ENCODE measurements around the gene TUBB2A.
"Not testable (repeated sequence)": the region's sequence is repeated elsewhere in the genome, so short reads cannot be mapped to it uniquely, and the experiment has no call there.

The TUBB2A gene

DNA sequence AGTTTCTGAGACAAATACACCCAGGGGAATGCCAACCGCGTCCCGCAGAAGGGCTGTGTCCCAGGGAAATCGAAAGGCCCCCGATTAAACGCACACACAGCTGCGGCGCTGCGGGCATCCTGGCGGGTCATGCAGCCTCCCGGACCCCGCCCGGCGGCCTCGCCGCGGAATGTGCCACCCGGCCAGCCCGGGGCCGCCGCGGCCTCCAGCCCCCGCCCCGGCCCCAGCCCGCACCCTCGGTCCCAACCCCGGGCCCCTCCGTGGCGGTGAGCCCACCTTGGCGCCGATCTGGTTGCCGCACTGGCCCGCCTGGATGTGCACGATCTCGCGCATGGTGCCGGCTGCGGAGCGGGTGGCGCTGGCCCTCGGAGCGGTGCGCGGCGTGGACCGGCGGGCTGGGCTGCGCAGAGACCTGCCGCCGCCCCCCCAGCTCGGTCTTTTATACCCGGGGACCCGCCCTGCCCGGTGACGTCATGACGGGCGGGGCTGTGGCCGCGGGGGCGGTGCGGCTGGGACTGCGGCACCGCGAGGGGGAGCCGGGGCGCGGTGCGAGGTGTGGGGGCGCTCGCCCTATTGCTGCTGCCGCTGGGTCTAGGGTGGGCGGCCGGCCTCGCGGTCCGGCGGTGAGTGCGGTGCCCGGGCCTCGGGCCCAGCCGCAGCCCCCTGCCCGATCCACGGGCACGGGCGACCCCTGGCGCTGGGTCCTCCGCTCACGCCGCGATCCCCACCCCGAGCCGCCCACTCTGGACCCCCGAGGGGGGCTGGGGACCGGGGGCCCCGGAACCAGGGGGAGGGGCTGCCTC, at the start of gene TUBB2A:
TUBB2A (minus strand) TSS at position 414 of the 803 bp plus-strand sequence; CDS start at position 333, 81 bp downstream.
- DNase-seq: peak; percentile 83

DNA sequence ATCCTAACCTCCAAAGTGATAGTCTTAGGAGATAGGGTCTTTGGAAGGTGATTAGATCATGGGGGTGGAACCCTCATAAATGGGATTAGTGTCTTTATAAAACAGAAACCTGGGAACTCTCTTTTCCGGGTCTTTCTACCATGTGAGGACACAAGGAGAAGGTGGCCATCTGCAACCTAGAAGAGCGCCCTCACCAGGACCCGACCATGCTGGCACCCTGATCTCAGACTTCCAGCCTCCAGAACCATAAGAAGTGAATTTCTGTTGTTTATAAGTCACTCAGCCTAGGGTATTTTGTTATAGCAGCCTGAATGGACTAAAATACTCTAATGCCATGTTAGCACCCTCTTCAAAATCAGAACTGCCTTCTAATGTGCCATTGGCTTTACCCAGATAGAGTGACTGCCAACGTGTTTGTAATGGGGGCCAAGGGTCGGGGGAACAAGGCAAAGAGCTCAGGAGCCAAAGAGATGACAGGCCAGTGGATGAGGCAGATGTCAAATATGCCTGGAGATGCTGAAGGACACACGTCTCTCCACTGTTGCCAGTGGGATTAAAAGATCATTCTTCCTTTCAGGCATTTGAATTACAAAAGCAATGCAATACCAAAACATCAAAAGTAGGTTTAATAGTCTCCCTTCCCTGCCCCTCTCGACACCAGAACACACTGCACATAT, 49.1 kb upstream of the TUBB2A start:
- no peak for DNase-seq

DNA sequence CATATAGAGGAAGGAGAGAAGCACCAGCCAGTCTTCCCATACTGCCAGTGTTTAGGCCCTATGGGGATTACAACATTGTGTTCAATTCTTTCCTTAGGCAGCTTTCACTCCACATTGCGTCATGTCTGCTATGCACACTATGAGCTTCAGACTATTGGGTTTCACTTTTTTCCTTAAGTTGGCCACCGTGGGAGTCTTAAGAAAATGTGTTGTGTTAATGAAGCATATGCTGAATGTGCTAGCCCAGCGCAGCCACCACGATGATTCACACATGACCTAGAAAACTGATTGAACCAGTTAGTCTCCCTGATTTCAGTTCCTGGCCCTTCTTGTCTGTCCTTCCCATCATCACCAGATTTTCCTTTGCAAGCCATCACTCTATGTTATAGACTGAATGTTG, 48.6 kb upstream of the TUBB2A start:
- peak; percentile 95 for DNase-seq

DNA sequence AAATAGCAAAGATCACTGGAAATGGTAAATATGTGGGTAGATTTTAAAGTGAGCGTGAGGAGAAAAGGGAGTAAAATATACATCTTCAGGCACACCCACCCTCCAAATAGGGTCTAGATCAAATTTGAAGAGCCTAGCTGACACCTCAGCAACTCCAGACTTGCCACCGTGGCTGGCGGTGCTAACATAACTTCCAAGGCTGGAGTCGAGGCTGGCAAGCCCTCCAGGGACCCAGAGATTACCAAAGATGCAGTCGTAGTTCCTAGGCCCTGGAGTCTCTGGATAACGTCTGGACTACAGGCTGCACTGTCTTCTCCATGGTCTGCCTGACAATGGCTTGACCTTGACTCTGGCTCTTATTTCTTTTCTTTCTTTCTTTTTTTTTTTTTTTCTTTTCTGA, 47.6 kb upstream of the TUBB2A start:
- DNase-seq: no peak

DNA sequence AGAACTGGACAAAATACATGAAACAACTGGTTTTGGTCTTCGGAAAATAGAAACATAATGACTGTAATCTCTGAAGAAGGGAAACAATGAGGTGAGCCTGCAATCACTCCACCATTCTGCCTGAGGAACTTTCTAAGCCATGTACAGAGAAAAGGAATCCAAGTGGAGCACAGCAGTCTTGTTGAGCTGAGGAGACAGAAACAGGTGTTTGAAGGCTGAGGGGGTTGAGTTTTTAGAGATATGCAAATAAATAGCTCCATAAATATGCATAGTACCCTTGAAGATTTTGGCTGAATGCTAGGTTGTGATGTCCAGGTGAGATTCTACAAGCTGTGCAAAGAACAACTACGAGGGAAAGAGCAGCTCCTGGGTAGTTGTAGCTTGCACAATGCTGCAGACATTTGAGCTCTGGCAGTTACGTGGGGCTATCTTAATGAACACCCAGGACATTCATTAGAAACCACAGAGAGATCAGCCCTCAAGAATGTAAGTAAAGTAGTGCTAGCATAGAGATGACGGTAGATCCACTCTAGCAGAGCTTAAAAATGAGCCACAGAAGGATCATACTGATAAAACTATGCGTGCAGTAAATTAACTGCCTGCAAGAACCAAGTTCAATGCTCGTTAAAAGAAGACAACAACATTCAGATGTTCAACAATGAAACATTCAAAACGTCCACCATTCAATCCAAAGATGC, 45.8 kb upstream of the TUBB2A start:
- DNase-seq: no peak

DNA sequence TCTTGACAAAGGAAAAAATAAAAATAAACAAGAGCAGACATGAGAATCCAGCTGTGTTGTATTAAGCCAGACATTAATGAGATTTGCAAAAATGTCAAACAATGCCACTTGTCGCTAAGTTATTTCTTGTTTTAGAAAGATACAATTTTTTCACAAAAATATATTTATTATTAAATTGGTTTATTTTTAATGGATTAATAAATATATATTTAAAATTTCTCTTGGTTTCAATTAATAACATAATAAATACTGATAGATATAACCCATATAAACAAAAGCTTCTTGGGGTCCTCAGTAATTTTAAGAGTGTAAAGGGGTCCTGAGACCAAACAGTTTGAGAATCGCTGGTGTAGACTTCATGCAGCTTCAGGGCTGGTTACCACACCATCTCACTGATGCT, 44.0 kb upstream of the TUBB2A start:
- no peak for DNase-seq

DNA sequence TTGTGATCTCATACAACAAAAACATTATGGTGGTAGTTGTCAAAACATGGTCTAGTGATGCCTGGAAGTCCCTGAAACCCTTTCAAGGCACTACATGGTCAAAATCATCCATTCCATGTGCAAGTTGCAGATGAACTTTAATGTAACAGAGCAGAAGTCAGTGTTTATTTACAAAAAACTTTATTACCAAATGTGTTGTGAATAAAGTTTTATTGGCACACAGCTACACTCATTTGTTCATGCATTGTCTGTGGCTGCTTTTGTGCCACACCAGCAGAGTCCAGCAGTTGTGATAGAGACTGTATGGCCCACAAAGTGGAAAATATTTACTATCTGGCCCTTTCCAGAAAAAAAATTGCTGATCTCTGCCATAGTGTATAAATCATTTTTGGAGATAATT, 43.3 kb upstream of the TUBB2A start:
- no peak for DNase-seq

DNA sequence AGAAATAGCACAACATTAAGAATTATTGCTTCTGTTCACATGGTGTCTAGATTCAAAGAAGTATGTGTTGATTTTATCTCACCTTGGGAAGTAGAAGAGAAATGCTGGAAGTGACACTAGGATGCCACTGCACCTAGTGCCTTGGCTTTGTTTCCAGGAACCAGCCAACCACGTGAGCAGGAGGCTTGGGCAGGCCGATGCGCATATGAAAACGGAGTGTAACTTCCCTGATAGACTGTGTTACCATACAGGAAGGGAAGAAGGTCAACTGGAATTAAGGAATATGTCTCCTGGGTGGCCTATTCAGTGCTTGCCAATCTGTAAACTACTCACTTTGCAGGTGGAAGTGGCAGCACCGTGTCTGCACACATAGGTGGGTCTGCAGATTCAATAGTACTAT, 42.0 kb upstream of the TUBB2A start:
- DNase-seq: no peak

DNA sequence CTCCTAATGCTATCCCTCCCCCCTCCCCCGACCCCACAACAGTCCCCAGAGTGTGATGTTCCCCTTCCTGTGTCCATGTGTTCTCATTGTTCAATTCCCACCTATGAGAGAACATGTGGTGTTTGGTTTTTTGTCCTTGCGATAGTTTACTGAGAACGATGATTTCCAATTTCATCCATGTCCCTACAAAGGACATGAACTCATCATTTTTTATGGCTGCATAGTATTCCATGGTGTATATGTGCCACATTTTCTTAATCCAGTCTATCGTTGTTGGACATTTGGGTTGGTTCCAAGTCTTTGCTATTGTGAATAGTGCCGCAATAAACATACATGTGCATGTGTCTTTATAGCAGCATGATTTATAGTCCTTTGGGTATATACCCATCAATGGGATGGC, 40.4 kb upstream of the TUBB2A start:
- not testable (repeated sequence) for DNase-seq

DNA sequence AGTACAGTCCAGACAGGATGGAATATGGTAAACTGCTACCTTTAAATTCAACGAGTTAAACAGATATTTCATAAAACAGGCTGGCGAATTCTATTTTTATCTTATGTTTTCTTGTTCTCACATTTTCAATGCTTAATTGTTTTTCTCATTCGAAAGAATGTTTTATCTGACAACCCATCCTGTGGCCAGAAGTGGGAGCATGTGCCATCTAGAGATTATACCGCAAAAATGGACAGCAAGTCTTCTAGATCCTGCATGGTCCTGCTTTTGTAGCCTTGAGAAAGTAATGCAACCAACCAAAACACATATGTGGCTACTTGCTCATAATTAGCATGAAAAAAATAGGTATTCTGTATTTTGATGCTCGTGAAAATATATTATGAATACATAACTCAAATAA, 39.4 kb upstream of the TUBB2A start:
- no peak for DNase-seq

DNA sequence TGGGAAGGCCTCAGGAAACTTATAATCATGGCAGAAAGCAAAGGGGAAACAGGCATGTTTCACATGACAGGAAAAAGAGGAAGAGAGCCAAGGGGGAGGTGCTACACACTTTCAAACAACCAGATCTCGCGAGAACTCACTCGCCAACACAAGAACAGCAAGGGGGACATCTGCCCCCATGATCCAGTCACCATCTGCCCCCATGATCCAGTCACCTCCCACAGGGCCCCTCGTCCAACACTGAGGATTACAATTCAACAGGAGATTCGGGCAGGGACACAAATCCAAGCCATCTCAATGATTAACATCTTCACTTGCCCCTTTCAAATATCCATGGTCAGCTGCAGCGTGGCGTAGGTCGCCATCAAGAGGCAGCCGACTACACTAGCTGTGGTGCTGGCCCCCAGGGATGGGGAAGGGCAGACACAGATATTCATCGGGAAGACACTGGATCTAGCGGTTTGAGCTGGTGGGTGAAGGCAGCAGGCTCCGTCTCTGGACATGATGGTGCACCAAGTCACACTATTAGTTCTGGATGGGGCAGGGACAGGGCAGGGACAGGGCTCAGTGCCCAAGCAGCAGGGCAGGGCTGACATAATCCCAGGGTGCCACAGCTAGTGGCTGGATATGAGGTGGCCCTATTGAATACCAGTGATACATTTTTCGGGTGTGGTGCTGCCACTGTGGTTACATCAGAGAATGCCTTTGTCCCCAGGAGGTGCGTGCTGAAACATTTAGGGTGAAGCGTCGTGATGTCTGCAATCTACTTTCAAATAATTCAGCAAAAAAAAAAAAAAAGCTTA, 38.6 kb upstream of the TUBB2A start:
- DNase-seq: no peak

DNA sequence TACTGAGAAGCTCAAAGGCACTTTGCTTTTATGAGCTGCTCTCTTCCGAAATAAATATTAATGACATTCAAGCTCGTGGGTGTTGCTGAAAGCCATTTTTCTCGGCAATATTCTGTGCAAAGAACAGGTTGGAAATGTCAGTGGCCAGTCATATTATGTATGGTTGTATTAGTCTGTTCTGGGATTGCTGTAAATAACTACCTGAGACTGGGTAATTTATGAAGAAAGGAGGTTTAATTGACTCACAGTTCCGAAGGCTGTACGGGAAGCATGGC, 38.0 kb upstream of the TUBB2A start:
- no peak for DNase-seq

DNA sequence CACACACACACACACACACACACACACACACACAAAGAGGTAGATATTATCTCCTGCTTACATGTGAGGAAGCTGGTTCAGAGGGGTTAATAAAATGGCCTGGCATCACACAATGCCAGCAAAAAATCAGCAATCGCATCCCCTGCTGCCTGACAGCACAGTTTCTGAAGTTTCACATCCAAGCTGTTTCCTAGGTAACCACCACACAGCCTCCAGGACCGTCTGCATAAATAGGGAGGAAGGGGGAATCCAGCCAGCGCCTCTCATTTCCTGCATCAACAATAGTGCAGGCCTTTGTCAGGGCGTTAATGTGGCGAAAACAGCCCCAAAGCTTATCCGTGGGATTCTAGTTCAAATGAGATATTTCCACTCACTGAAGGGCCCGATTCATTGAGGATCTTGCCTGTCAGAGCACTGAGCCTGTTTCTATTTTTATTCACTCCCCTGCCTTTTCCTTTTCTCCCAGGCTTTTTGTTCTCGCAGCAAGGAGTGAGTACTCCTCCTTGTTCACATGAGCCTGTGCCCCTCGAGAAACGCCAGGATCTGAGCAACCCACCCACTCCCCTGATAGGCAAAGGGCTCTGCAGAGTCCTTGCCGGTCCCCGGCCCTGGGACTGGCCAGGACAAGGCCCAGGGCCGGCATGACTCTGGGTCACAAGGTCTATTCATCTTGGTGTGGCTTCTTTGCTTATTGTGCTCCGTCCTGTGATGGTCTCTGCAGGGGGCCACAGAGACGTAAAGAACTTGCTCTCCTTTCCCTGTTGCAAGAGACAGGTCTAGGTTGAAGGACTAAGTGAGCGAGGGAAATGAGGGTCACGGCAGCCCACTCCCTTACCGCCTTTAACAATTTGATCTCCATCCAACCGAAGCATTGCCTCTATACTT, 37.4 kb upstream of the TUBB2A start:
- no peak for DNase-seq

DNA sequence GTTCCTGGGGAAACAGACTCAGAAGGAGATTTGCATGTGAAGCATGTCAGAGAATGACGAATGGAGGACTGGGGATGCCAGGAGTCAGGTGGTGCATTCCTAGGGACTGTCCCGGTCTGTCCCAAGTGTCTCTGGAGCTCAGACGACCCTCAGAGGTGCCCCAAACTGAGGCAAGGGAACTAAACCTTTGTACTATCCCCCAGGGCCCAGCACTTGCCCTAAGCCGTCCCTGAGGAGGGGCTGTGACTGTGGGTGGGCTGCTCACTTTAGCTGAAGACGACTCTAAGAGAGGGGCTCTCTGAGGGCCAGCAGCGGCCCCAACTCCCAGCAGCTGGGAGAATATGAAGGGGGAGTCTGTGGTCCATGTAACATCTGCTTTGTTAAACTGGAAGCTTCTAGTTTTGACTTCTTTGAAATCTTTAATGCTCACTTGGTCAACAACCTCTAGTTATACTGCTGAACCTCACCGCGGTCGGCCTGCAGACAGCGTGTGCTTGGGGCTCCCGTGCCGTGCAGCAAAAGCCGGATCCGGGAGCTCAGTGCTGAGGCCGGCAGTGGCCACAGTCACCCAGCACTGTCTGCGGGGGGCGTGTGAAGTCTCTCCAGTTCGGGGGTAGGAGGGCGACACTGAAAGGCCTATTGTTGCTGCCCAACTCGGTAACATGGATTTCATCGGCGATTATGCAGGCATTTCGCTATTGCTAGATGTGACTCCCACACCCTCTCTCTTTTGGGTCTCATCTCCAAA, 35.9 kb upstream of the TUBB2A start:
- DNase-seq: no peak

DNA sequence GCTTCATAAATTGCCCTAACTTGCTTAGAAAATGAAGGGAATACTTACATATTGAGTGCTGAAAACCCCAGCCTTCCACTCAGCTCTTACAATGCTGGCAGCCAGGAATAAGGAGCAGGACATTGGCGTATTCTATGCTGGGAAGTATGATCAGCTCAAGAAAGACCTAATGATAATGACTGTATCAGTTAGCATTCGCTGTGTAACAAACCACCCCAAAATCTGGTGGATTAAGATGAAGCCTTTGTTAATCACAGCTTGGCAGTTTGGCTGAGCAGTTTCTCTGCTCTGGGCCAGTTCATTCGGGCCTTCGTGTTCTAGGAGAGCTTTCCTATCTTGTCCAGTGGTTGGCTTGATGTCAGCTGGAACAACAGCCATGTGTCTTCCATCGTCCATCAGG, 33.4 kb upstream of the TUBB2A start:
- no peak for DNase-seq

DNA sequence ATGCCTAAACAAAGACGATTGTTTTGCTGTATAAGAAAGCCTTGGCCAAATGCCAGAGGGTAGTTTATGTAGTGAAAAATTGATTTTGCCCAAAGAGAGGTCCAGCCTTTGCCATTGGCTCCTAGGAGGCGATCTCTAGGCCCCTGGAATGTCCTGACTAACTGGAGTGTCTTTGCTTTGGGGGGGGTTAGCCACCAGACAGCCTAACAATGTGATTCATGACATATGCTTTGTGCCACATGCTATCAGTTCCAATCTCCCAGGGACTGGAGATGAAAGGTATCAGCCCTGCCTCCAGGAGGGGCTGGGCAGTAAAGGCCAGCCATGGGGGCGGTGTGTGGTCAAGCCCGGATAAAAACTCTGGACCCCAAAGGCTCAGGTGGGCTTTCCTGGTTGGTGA, 32.7 kb upstream of the TUBB2A start:
- no peak for DNase-seq

DNA sequence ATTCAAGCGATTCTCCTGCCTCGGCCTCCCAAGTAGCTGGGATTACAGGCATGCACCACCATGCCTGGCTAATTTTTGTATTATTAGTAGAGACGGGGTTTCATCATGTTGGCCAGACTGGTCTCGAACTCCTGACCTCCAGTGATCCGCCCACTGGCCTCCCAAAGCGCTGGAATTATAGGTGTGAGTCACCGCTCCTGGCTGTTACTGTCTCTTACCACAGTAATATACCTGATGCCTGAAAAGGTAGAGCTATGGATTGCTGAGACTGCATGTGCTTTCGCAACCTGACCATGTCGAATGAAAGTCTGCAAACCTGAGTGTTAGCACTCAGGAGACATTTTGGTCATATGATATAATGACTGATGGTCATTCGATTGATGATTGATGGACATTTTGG, 31.8 kb upstream of the TUBB2A start:
- not testable (repeated sequence) for DNase-seq

DNA sequence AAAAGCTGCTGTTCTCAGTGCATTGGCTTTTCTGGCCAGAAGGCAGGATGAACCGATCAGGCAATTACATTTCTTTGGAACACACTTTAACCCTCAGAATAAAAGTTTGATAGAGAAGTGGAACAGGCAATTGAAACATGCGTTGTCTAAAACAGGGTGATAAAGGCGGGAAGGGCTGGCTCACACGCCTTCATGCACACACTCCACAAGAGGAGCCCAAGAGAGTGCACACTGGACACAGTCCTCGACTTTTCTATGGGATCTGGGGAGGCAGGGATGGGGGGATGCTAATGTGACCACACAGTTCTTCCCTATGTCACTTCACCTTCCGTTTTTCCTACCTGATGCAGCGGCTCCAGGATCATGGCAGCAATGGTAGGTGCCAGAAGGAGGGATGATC, 30.9 kb upstream of the TUBB2A start:
- DNase-seq: no peak

DNA sequence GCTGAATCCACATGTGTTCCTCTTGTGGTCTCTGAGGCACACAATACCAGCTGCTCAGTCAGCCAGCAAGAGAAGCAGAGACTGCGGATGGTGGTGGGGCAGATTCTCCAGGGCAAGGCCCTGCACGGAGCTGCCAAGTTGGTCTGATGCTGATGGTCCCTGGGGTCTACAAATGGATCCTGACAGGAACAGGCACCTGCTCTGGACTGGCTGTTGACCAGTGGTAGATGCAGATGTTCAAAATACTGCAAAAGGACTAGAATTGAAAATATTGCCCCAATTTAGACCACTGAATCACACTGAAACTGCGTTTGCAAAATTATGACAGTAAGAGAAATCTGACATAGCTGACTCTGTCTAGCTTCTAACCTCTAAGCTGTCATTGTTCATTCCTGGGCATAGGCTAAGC, 29.6 kb upstream of the TUBB2A start:
- no peak for DNase-seq

DNA sequence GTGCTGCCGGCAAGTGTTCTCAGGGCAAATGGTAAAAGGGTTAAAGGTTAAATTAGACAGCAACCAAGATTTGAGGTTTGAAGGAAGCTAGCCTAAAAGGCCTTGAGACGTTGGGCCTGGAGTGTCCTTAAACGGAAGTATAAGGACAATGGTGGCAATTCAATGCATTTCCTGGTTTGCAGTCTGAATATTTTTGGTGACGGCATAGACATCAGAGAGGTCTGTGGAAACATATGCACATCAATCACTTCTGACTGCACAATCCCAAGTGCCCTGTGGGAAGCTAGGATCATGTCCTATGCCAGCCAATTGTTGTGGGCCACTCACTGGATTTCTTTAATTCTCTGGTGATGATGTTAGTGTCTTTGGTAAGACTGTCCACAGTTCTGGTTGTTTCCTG, 25.7 kb upstream of the TUBB2A start:
- DNase-seq: no peak

DNA sequence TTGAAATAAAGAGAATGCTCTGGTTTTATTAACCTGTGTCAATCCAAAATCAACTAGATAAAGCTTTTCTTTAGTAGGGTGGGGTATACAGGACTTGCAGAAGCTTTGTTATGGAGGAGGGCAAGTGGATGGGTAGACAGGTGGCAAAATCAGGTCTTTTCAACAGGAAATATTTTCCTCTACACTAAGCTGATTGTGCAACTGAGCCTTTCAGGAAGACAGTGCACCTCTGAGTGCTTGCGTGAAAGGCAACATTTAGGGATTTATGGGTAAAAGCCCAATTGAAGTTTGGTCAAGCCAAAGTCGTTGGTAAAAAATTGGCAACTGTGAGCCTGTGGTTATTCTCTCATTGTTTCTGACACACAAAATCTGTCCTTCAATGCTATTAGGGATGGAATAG, 23.8 kb upstream of the TUBB2A start:
- DNase-seq: no peak

DNA sequence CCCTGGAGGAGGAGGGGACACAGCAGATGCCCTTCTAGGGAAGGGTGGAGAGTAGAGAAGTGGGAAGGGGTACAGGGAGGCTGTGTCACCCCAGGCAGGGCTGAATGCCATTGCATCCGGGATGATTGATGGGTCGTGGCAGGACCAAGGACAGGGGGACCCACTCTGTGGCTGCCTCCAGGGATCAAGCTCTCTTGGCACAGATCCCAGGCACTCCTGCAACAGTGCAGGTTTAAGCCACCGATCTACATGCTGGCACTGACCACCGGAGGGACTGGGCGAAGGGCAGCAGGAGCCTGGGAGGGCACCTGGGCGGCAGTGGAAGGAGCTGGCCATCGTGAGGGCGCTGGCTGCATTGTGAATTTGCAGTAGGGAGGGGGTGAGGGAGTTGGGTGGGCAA, 22.6 kb upstream of the TUBB2A start:
- not testable (repeated sequence) for DNase-seq

Measured in inflammatory macrophage treated with lipopolysaccharide for 4 hours (primary cell).